Mucosa of stomach (tissue), 1 donor: ENCODE results near the gene DRC3.

Source experiments
- H3K27me3 ChIP-seq: one replicate; pipeline ENCODE4 v1.7.0; 2013; ENCODE audit warnings: mild to moderate bottlenecking, low read length; ENCODE audit not compliant: control insufficient read depth, insufficient read depth
- H3K36me3 ChIP-seq: one replicate; pipeline ENCODE4 v1.7.0; 2013; ENCODE audit warnings: low read length; ENCODE audit not compliant: control insufficient read depth, insufficient read depth
- H3K4me1 ChIP-seq: one replicate; pipeline ENCODE4 v1.7.0; 2013; ENCODE audit warnings: mild to moderate bottlenecking, low read length; ENCODE audit not compliant: control insufficient read depth, insufficient read depth
- H3K4me3 ChIP-seq: one replicate; pipeline ENCODE4 v1.7.0; 2013; ENCODE audit warnings: low read length
- H3K9ac ChIP-seq: one replicate; pipeline ENCODE4 v1.7.0; 2013; ENCODE audit warnings: mild to moderate bottlenecking, low read length, moderate library complexity
- H3K9me3 ChIP-seq: one replicate; pipeline ENCODE4 v1.7.0; 2013; ENCODE audit warnings: mild to moderate bottlenecking, low read length, moderate library complexity; ENCODE audit not compliant: control insufficient read depth
- donor health status: Pancreatic carcinoma.

Gene DRC3

GRCh38 chr17:18004884-18005305 is 32.2 kb downstream of the DRC3 start:
- no peaks in the 10 kb centered on the region for H3K4me1 ChIP-seq
- no peak overlapping the region for H3K4me3 ChIP-seq
- H3K36me3 ChIP-seq, result peaks cover 5% of the 10 kb centered on the region
- no peaks in the 10 kb centered on the region for H3K9me3 ChIP-seq
- H3K27me3 ChIP-seq, result no peaks in the 10 kb centered on the region
- no peak overlapping the region for H3K9ac ChIP-seq

- no peaks in the 10 kb centered on the region for H3K4me1 ChIP-seq
- H3K36me3 ChIP-seq, result peaks cover 5% of the 10 kb centered on the region
- H3K9ac ChIP-seq, result no peak overlapping the region
- H3K27me3 ChIP-seq, result no peaks in the 10 kb centered on the region
- no peak overlapping the region for H3K4me3 ChIP-seq
- H3K9me3 ChIP-seq, result no peaks in the 10 kb centered on the region
Measured at GRCh38 chr17:18005496-18005895, 32.8 kb downstream of the DRC3 start.

- H3K4me3 ChIP-seq, result no peak overlapping the region
- no peaks in the 10 kb centered on the region for H3K4me1 ChIP-seq
- no peaks in the 10 kb centered on the region for H3K27me3 ChIP-seq
- no peaks in the 10 kb centered on the region for H3K9me3 ChIP-seq
- H3K36me3 ChIP-seq, result peaks cover 5% of the 10 kb centered on the region
- no peak overlapping the region for H3K9ac ChIP-seq
Measured at GRCh38 chr17:18006495-18007239, 34.0 kb downstream of the DRC3 start.

- Histone ChIP-seq H3K27me3 (no peaks in the 10 kb centered on the region), H3K4me3 (no peak overlapping the region), H3K9me3 (no peaks in the 10 kb centered on the region), H3K9ac (no peak overlapping the region), H3K36me3 (peaks cover 5% of the 10 kb centered on the region), H3K4me1 (no peaks in the 10 kb centered on the region)
Measured at GRCh38 chr17:18008496-18009268, 36.0 kb downstream of the DRC3 start.

- Histone ChIP-seq H3K4me1 (no peaks in the 10 kb centered on the region), H3K9ac (no peak overlapping the region), H3K36me3 (no peaks in the 10 kb centered on the region)
Measured at GRCh38 chr17:18009609-18010420, 37.2 kb downstream of the DRC3 start.

GRCh38 chr17:18011286-18011685 is 38.6 kb downstream of the DRC3 start:
- Histone ChIP-seq H3K36me3 (no peaks in the 10 kb centered on the region), H3K27me3 (no peaks in the 10 kb centered on the region), H3K4me3 (no peak overlapping the region), H3K4me1 (no peaks in the 10 kb centered on the region), H3K9ac (no peak overlapping the region), H3K9me3 (no peaks in the 10 kb centered on the region)

More at GRCh38 chr17:18009609-18010420, 37.2 kb downstream of the DRC3 start:
- Histone ChIP-seq H3K9me3 (no peaks in the 10 kb centered on the region), H3K4me3 (no peak overlapping the region), H3K27me3 (no peaks in the 10 kb centered on the region)

GRCh38 chr17:18014006-18014405 is 41.3 kb downstream of the DRC3 start:
- Histone ChIP-seq H3K9ac (no peak overlapping the region), H3K9me3 (no peaks in the 10 kb centered on the region), H3K27me3 (no peaks in the 10 kb centered on the region), H3K4me3 (no peak overlapping the region), H3K36me3 (no peaks in the 10 kb centered on the region), H3K4me1 (peaks cover 15% of the 10 kb centered on the region)

GRCh38 chr17:18015593-18015992 is 42.9 kb downstream of the DRC3 start:
- Histone ChIP-seq H3K4me1 (peaks cover 15% of the 10 kb centered on the region), H3K36me3 (no peaks in the 10 kb centered on the region), H3K9ac (no peak overlapping the region), H3K9me3 (no peaks in the 10 kb centered on the region), H3K4me3 (no peak overlapping the region), H3K27me3 (no peaks in the 10 kb centered on the region)

GRCh38 chr17:18016426-18016825 is 43.8 kb downstream of the DRC3 start:
- Histone ChIP-seq H3K4me3 (no peak overlapping the region), H3K36me3 (no peaks in the 10 kb centered on the region), H3K27me3 (no peaks in the 10 kb centered on the region), H3K4me1 (peaks cover 15% of the 10 kb centered on the region), H3K9ac (no peak overlapping the region), H3K9me3 (no peaks in the 10 kb centered on the region)

GRCh38 chr17:18017958-18018357 is 45.3 kb downstream of the DRC3 start:
- no peaks in the 10 kb centered on the region for H3K36me3 ChIP-seq
- H3K4me1 ChIP-seq, result peaks cover 15% of the 10 kb centered on the region
- no peak overlapping the region for H3K4me3 ChIP-seq
- H3K9ac ChIP-seq, result no peak overlapping the region
- H3K9me3 ChIP-seq, result no peaks in the 10 kb centered on the region
- H3K27me3 ChIP-seq, result no peaks in the 10 kb centered on the region

- no peaks in the 10 kb centered on the region for H3K9me3 ChIP-seq
- no peaks in the 10 kb centered on the region for H3K27me3 ChIP-seq
- H3K4me3 ChIP-seq, result no peak overlapping the region
- no peaks in the 10 kb centered on the region for H3K36me3 ChIP-seq
- H3K4me1 ChIP-seq, result peaks cover 15% of the 10 kb centered on the region
- H3K9ac ChIP-seq, result no peak overlapping the region
Measured at GRCh38 chr17:18018411-18018921, 45.8 kb downstream of the DRC3 start.

GRCh38 chr17:18019838-18020154 is 47.1 kb downstream of the DRC3 start:
- H3K9me3 ChIP-seq, result no peaks in the 10 kb centered on the region
- H3K27me3 ChIP-seq, result no peaks in the 10 kb centered on the region
- no peak overlapping the region for H3K9ac ChIP-seq
- H3K4me3 ChIP-seq, result no peak overlapping the region
- peaks cover 15% of the 10 kb centered on the region for H3K4me1 ChIP-seq
- H3K36me3 ChIP-seq, result no peaks in the 10 kb centered on the region
